HEK293 (cell line): ENCODE measurements around the gene CHRNA4.

ENCODE experiments used
- CTCF ChIA-PET: fragments of 350-600 bp; formaldehyde crosslinking; extraction: SDS; loops from one replicate; lab custom pipeline; 2021; ENCODE audit warnings: antibody characterized with exemption; lab: Yijun Ruan, JAX
- POLR2A ChIA-PET: fragments of 300-600 bp; formaldehyde crosslinking; extraction: SDS; loops from one replicate; lab custom pipeline; 2020; ENCODE audit warnings: antibody characterized with exemption, inconsistent platforms; lab: Yijun Ruan, JAX
- H3K27ac ChIP-seq: fragments of 200-500 bp; sonication (Bioruptor generic); 2 replicates; pipeline ENCODE4 v1.5.1; 2014; ENCODE audit warnings: low read depth, low read length, control low read depth, inconsistent platforms; ENCODE audit errors: extremely low read depth
- H3K36me3 ChIP-seq, 2 experiments: fragments of 200-500 bp in 1 of 2; sonication (Bioruptor generic) in 1 of 2; 1 replicate in 1 of 2; 2 replicates in 1 of 2; pipeline ENCODE4 v1.5.1; 2014 to 2017; ENCODE audit warnings: inconsistent platforms in 2 of 2, low read length in 2 of 2; ENCODE audit not compliant: control insufficient read depth in 2 of 2, insufficient read depth in 1 of 2
- H3K4me1 ChIP-seq: fragments of 200-500 bp; sonication (Bioruptor generic); 2 replicates; pipeline ENCODE4 v1.5.1; 2014; ENCODE audit warnings: mild to moderate bottlenecking, low read length, inconsistent platforms; ENCODE audit not compliant: control insufficient read depth, insufficient read depth
- H3K4me3 ChIP-seq: 2 replicates; pipeline ENCODE4 v1.5.1; 2011; ENCODE audit warnings: low read depth, mild to moderate bottlenecking, control low read depth, low read length, moderate library complexity
- H3K9me3 ChIP-seq: fragments of 200-500 bp; sonication (Bioruptor generic); 2 replicates; pipeline ENCODE4 v1.5.1; 2014; ENCODE audit warnings: low read depth, low read length, inconsistent platforms; ENCODE audit not compliant: control insufficient read depth, insufficient read depth
- KLF1 ChIP-seq: fragments of 450-650 bp; formaldehyde crosslinking; IDR thresholded peaks from 2 replicates; pipeline ENCODE4 v1.5.1; 2016; ENCODE audit warnings: missing biosample characterization, missing genetic modification characterization
- MZF1 ChIP-seq: fragments of 450-650 bp; formaldehyde crosslinking; IDR thresholded peaks from 2 replicates; pipeline ENCODE4 v1.5.1; 2017; ENCODE audit warnings: missing biosample characterization, missing genetic modification characterization, borderline replicate concordance
- SCRT2 ChIP-seq: fragments of 450-650 bp; formaldehyde crosslinking; IDR thresholded peaks from 2 replicates; pipeline ENCODE4 v1.5.1; 2016; ENCODE audit warnings: missing biosample characterization, missing genetic modification characterization
- ZBTB10 ChIP-seq: fragments of 450-650 bp; formaldehyde crosslinking; IDR thresholded peaks from 2 replicates; pipeline ENCODE4 v1.5.1; 2016; ENCODE audit warnings: missing biosample characterization, missing genetic modification characterization
- ZBTB20 ChIP-seq: fragments of 450-650 bp; formaldehyde crosslinking; IDR thresholded peaks from 2 replicates; pipeline ENCODE4 v1.5.1; 2016; ENCODE audit warnings: missing biosample characterization, missing genetic modification characterization
- ZFP69B ChIP-seq: fragments of 450-650 bp; formaldehyde crosslinking; IDR thresholded peaks from 2 replicates; pipeline ENCODE4 v1.5.1; 2016; ENCODE audit warnings: missing biosample characterization, missing genetic modification characterization
- ZNF211 ChIP-seq: fragments of 450-650 bp; formaldehyde crosslinking; IDR thresholded peaks from 2 replicates; pipeline ENCODE4 v1.5.1; 2016; ENCODE audit warnings: low read depth, missing biosample characterization, missing genetic modification characterization
- ZNF302 ChIP-seq: fragments of 450-650 bp; formaldehyde crosslinking; IDR thresholded peaks from 2 replicates; pipeline ENCODE4 v1.5.1; 2016; ENCODE audit warnings: missing biosample characterization, missing genetic modification characterization, low read depth
- ZNF335 ChIP-seq: fragments of 450-650 bp; formaldehyde crosslinking; conservative IDR thresholded peaks from 2 replicates; pipeline ENCODE4 v1.5.1; 2016; ENCODE audit warnings: missing biosample characterization, missing genetic modification characterization
- ZNF423 ChIP-seq: fragments of 450-650 bp; formaldehyde crosslinking; IDR thresholded peaks from 2 replicates; pipeline ENCODE4 v1.5.1; 2016; ENCODE audit warnings: missing biosample characterization, missing genetic modification characterization
- ZNF692 ChIP-seq: fragments of 450-650 bp; formaldehyde crosslinking; IDR thresholded peaks from 2 replicates; pipeline ENCODE4 v1.5.1; 2016; ENCODE audit warnings: missing biosample characterization, missing genetic modification characterization
- ZSCAN4 ChIP-seq: fragments of 450-650 bp; formaldehyde crosslinking; IDR thresholded peaks from 2 replicates; pipeline ENCODE4 v1.5.1; 2017; ENCODE audit warnings: missing biosample characterization, missing genetic modification characterization
- TF ChIP-seq, protein P1 (sequence below): fragments of 450-650 bp; formaldehyde crosslinking; IDR thresholded peaks from 2 replicates; pipeline ENCODE4 v1.5.1; 2016; ENCODE audit warnings: missing biosample characterization, missing genetic modification characterization
- TF ChIP-seq, protein P2 (sequence below): fragments of 450-650 bp; formaldehyde crosslinking; IDR thresholded peaks from 2 replicates; pipeline ENCODE4 v1.5.1; 2016; ENCODE audit warnings: missing biosample characterization, missing genetic modification characterization
- TF ChIP-seq, protein P3 (sequence below): fragments of 450-650 bp; formaldehyde crosslinking; IDR thresholded peaks from 2 replicates; pipeline ENCODE4 v1.5.1; 2016; ENCODE audit warnings: missing biosample characterization, missing genetic modification characterization

Gene CHRNA4

GRCh38 chr20:63359937-63360849 is 956 bp downstream of the CHRNA4 start:
- Histone ChIP-seq H3K27ac (no peak overlapping the region), H3K36me3 (no peaks in the 10 kb centered on the region), H3K9me3 (no peaks in the 10 kb centered on the region), H3K4me3 (no peak overlapping the region)
- 0 out of 2 replicates have a peak, but pooled peaks have one; percentile 42 for TF ChIP-seq ZNF692 (tag by site-specific recombination)
- TF ChIP-seq ZNF423, result no peak
- TF ChIP-seq ZNF335 (tag by site-specific recombination), result peak; percentile 37; the same call in 1 of the 2 replicates
- 0 out of 2 replicates have a peak, but pooled peaks have one; percentile 21 for TF ChIP-seq ZBTB20 (tag by site-specific recombination)
- TF ChIP-seq ZBTB10 (tag by site-specific recombination), result 0 out of 2 replicates have a peak, but pooled peaks have one; percentile 39
- peak; percentile 35; the same call in 1 of the 2 replicates for TF ChIP-seq ZFP69B (tag by site-specific recombination)
- TF ChIP-seq, protein P1, sequence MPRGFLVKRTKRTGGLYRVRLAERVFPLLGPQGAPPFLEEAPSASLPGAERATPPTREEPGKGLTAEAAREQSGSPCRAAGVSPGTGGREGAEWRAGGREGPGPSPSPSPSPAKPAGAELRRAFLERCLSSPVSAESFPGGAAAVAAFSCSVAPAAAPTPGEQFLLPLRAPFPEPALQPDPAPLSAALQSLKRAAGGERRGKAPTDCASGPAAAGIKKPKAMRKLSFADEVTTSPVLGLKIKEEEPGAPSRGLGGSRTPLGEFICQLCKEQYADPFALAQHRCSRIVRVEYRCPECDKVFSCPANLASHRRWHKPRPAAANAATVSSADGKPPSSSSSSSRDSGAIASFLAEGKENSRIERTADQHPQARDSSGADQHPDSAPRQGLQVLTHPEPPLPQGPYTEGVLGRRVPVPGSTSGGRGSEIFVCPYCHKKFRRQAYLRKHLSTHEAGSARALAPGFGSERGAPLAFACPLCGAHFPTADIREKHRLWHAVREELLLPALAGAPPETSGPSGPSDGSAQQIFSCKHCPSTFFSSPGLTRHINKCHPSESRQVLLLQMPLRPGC (tag by site-specific recombination), result no peak
- TF ChIP-seq KLF1 (tag by site-specific recombination), result peak; percentile 95
- TF ChIP-seq ZNF211, result no peak
- TF ChIP-seq MZF1 (tag by site-specific recombination), result no peak
- TF ChIP-seq, protein P2, sequence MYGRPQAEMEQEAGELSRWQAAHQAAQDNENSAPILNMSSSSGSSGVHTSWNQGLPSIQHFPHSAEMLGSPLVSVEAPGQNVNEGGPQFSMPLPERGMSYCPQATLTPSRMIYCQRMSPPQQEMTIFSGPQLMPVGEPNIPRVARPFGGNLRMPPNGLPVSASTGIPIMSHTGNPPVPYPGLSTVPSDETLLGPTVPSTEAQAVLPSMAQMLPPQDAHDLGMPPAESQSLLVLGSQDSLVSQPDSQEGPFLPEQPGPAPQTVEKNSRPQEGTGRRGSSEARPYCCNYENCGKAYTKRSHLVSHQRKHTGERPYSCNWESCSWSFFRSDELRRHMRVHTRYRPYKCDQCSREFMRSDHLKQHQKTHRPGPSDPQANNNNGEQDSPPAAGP (tag by site-specific recombination), result 0 out of 2 replicates have a peak, but pooled peaks have one; percentile 34
- TF ChIP-seq, all 188 proteins: peak for 7
- no peaks in the 10 kb centered on the region for H3K4me1 ChIP-seq
- ChIA-PET CTCF (interaction anchor here (0.8 kb wide), 1 partner anchor 21 kb away, joined by 3 read pairs; no protein-coding TSS in a partner anchor), POLR2A (no interaction called here)

DNA sequence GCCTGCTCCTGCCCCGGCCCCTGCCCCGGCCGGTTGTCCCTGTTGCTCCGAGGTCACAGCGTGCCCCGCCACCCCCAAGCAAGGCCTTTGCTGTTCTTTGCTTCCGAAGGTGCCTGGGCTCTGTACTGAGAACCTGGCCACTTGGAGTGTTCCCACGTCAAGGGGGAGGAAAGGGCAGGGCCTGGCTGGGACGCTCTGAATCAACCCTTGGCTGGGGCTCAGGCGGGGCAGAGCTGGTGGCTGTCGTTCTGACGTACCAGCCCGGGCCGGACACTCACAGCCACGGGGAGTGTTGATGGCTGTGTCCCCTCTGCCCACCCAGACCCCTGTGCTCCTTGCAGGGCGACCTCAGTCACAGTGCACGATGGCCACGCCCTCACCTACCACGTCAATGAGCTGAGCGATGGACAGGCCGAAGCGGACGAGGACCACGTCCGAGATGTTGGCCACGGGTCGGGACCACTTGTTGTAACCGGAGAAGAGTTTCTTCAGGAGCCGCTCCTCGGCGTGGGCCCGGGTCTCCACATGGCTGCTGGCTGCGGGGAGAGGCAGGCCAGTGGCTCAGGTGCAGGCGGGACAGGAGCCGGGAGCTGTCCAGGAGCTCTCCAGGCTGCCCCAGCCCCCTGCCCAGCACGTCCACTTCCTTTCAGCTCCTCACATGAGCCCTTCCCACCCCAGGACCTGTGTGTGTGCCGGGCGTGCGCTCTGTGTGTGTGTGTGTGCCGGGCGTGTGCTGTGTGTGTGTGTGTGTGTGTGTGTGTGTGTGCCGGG is 1.8 kb downstream of the CHRNA4 start:
- TF ChIP-seq SCRT2 (peak; percentile 45; the same call in 1 of the 2 replicates), ZSCAN4 (0 out of 2 replicates have a peak, but pooled peaks have one; percentile 8), ZNF302 (no peak)
- TF ChIP-seq, protein P3, sequence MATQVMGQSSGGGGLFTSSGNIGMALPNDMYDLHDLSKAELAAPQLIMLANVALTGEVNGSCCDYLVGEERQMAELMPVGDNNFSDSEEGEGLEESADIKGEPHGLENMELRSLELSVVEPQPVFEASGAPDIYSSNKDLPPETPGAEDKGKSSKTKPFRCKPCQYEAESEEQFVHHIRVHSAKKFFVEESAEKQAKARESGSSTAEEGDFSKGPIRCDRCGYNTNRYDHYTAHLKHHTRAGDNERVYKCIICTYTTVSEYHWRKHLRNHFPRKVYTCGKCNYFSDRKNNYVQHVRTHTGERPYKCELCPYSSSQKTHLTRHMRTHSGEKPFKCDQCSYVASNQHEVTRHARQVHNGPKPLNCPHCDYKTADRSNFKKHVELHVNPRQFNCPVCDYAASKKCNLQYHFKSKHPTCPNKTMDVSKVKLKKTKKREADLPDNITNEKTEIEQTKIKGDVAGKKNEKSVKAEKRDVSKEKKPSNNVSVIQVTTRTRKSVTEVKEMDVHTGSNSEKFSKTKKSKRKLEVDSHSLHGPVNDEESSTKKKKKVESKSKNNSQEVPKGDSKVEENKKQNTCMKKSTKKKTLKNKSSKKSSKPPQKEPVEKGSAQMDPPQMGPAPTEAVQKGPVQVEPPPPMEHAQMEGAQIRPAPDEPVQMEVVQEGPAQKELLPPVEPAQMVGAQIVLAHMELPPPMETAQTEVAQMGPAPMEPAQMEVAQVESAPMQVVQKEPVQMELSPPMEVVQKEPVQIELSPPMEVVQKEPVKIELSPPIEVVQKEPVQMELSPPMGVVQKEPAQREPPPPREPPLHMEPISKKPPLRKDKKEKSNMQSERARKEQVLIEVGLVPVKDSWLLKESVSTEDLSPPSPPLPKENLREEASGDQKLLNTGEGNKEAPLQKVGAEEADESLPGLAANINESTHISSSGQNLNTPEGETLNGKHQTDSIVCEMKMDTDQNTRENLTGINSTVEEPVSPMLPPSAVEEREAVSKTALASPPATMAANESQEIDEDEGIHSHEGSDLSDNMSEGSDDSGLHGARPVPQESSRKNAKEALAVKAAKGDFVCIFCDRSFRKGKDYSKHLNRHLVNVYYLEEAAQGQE (tag by site-specific recombination), result peak; percentile 34; the same call in 1 of the 2 replicates
- H3K27ac ChIP-seq, result no peak overlapping the region
- H3K9me3 ChIP-seq, result no peaks in the 10 kb centered on the region
- POLR2A ChIA-PET, result no interaction called here
- H3K36me3 ChIP-seq, result no peaks in the 10 kb centered on the region
- CTCF ChIA-PET, result interaction anchor here (0.8 kb wide), 1 partner anchor 22 kb away, joined by 3 read pairs; no protein-coding TSS in a partner anchor
- H3K4me1 ChIP-seq, result no peaks in the 10 kb centered on the region
- no peak overlapping the region for H3K4me3 ChIP-seq
